ENCODE data around the gene VSIG8.

DNA sequence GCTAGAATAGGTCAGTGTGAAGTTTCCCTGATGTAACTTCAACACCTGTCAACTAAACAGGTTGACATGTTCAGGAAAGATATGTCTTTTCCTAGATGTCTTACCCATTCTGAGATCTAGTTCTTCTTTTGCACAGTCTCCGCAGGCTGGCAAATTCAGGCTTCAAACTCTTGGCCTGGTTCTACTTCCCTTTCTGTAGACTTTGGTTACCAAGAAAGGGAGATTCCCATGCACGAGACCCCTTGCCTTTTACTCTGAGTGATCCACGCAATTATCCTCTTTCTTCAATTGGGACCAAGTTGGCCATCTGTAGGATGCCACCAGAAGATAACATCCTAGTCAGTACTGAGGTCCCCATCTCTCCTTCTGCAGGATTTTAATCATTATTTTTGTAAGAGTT is 35.5 kb upstream of the VSIG8 start:
- TF ChIP-seq, protein P1, sequence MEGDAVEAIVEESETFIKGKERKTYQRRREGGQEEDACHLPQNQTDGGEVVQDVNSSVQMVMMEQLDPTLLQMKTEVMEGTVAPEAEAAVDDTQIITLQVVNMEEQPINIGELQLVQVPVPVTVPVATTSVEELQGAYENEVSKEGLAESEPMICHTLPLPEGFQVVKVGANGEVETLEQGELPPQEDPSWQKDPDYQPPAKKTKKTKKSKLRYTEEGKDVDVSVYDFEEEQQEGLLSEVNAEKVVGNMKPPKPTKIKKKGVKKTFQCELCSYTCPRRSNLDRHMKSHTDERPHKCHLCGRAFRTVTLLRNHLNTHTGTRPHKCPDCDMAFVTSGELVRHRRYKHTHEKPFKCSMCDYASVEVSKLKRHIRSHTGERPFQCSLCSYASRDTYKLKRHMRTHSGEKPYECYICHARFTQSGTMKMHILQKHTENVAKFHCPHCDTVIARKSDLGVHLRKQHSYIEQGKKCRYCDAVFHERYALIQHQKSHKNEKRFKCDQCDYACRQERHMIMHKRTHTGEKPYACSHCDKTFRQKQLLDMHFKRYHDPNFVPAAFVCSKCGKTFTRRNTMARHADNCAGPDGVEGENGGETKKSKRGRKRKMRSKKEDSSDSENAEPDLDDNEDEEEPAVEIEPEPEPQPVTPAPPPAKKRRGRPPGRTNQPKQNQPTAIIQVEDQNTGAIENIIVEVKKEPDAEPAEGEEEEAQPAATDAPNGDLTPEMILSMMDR (IDR thresholded peaks at IDR 0.05): no peak
- TF ChIP-seq POLR2A (IDR thresholded peaks at IDR 0.05): no peak
- TF ChIP-seq EP300 (IDR thresholded peaks at IDR 0.05): no peak

Measured in upper lobe of left lung (tissue), 4 donors.